ENCODE measurements around the gene LARGE1.

The LARGE1 gene

DNA sequence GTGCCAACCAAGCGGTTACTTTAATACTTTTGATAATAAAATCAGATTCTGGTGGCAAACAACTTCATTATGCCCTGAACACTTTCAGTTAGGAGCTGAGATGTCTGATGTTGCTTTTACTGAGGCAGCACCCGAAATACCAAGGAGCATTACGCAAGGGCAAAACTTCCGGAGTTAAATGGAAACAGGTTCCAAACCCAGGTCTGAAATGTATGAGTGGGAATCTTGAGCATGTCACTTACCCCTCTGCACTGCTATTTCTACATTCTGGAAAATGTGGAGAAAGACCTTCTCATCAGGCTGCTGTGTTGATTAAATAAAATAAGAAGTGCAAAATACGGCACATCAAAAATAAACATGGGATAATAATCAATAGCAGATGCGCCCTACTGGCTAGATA lies 315.1 kb downstream of the LARGE1 start:
- in situ Hi-C loops (cut with MboI; ENCODE audit: low sequenced_read_pairs) = no loop called here

DNA sequence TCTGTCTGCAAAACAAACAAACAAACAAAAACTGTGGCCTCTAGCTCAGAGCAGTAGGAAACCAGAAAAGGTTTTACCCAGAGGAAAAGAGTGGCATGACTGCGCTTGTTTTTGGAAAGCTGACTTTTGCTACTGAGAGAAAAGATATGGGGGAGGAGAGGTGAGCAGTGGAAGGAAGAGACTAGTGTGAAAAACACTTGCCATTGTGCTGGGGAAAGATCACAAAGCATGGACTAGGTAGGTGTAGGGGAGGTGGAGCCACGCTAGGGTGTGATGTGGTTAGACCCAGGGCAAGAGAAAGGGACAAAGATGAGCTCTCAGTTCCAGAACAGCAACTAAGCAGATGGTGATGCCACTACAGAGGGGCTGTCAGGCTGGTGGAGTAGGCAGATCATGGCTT lies 319.2 kb downstream of the LARGE1 start:
- in situ Hi-C loops (cut with MboI; ENCODE audit: low sequenced_read_pairs) = no loop called here

DNA sequence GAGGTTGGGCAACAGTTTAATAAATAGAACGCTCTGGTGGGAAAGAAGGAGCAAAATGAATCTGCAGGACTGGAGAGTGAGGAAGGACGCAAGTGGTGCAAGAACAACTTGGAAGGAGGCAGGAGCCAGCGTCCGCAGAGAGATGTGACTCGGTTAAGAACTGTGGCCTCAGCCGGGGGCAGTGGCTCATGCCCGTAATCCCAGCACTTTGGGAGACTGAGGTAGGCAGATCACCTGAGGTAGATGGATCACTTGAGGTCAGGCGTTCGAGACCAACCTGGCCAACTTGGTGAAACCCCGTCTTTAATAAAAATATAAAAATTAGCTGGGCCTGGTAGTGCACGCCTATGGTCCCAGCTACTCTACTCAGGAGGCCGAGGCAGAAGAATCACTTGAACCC lies 319.7 kb downstream of the LARGE1 start:
- in situ Hi-C loops (cut with MboI; ENCODE audit: low sequenced_read_pairs) = no loop called here

DNA sequence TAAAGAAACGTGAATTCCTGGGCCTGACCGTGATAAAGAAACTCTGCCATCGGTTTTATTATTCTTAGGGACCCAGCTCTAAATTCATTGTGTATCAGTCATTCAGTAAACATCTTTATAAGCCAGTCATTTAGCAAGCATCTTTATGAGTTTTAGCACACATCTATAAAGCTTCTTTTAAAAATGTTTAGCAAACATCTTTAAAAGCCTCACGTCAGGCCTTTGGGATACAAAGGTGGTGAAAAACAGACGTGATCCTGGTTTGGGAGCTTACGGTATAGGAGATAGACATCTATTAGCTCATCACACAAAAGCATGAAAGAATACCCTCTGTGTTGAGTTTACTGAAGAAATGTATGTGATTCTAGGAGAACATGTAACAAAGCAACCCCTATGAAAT lies 320.2 kb downstream of the LARGE1 start:
- in situ Hi-C loops (cut with MboI; ENCODE audit: low sequenced_read_pairs) = no loop called here

DNA sequence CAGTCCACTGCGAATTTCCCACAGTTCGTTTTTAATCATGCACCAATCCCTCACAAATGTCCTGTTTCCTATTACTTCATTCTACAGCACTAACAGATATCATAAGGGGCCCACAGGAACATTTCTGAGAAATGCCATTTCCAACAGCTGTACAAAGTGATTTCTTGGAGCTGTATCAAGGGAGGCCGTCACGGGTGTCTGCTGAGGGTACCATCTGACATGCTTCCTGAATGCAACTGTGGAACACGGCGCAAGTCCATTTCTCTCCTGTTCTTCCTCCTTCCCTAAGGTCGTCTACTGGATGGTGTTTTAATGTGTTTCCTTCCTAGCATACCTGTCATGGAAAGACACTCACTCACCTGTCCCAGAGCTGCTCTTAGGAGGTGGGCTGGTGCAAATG lies 320.7 kb downstream of the LARGE1 start:
- in situ Hi-C loops (cut with MboI; ENCODE audit: low sequenced_read_pairs) = no loop called here

DNA sequence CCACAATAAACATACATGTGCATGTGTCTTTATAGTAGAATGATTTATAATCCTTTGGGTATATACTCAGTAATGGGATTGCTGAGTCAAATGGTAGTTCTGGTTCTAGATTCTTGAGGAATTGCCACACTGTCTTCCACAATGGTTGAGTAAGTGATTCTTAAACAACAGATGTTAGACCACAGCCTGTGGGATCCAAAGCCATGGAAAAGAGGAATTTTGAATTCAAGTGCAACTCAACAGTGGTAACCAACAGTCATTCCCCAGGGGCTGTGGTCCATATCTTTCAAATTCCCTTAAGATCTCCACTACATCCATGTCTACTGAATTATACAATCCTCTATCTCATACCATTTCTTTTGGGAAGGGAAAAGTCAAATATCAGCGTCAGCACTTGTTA lies 321.5 kb downstream of the LARGE1 start:
- in situ Hi-C loops (cut with MboI; ENCODE audit: low sequenced_read_pairs) = no loop called here

DNA sequence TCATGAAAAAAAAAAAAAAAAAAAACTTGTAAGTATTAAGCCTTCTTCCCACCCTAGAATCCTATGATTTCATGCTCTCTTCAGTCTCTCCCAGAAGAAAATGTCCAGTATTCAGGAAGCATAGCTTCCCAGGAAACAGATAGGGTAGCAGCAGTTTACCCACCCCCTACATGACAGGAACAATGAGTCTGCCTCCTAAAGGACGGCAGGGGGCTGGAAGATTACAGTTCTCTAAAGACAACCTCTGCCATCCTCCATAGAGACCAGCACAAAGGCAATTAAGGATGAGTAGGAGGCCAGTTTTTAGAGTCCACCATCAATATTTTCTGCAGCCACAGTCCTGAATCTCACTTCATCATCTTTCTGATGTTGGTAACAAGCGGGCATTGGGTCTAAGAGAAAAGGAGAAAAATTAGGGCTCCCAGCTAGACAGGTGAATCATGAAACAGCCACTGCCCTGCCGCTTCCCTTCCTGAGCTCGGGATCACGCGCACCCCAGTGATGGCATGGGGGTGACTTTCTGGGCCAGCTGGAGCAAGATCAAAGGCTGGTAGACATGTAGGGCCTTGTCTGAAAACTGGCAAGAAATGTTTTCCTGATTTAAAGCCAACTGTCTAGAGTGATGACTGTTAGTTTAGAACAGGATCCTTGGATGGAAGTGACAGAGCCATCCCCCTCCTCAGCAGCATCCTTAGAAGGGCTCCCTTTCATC lies 322.8 kb downstream of the LARGE1 start:
- in situ Hi-C loops (cut with MboI; ENCODE audit: low sequenced_read_pairs) = no loop called here

DNA sequence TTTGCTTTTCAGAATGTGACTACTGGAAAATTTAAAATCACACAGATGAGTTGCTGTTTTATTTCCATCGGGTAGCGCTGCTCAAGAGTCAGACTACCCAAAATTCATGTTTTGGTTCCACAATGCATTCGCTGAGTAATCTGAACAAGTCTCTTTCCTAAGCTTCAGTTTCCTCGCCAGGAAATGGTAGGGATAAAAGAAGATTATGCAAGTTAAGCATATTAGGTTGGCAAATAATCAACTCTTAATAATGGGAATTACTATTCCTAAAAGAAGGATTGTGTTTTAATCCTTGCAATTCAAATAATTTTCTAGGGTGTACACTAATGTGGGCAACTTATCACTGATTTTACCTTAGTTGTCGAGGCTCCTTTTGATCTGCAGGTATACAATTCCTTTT lies 326.5 kb downstream of the LARGE1 start:
- in situ Hi-C loops (cut with MboI; ENCODE audit: low sequenced_read_pairs) = no loop called here

DNA sequence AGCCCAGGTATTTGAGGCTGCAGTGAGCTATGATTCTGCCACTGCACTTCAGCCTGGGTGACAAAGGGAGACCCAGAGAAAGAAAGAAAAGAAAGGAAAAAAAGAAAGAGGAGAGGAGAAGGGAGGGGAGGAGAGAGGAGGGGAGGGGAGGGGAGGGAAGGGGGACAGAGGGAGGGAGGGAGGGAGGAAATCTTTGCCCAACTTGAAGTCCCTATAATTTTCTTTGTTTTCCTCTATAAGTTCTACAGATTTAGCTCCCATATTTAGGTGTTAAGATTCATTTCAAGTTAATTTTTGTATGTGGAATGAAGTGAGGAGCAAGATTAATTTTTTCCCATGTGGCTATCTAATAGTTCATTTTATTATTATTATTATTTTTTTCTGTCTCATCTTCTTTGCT lies 328.3 kb downstream of the LARGE1 start:
- in situ Hi-C loops (cut with MboI; ENCODE audit: low sequenced_read_pairs) = no loop called here

DNA sequence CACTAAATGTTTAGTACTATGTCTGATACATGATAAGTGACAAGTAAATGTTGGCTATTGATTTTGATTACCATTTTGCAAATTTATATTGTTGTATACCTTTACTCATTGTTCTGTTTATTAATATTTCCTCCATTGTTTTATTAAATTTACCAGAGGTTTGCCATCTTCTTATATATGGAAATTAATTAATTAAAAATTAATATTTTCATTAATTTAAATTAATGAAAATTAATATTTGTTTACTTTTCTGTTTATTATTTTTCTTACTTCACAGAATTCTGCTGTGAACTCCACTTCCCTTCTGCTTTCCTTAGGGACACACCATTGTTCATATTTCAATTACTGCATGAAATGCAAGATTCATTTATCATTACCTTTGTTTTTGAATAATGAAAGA lies 331.0 kb downstream of the LARGE1 start:
- in situ Hi-C loops (cut with MboI; ENCODE audit: low sequenced_read_pairs) = no loop called here

DNA sequence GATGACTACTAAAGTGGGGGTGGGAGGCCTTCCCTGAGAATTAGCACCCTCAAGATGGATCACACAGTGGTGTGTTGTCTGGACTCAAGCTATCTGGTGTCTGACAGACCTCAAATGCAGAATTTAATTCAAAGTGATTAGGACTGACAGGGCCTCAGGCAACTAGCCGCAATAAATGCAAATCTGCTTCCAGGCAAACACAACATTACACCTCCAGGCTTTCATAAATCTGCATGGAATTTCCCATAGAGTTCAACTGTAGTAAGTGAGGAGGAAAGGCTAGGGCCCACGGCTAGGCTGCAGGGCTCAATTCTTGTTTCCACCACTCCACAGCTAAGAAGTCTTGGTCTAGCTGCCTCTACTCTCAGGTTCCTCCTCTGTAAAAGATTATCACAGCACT lies 331.4 kb downstream of the LARGE1 start:
- in situ Hi-C loops (cut with MboI; ENCODE audit: low sequenced_read_pairs) = no loop called here

DNA sequence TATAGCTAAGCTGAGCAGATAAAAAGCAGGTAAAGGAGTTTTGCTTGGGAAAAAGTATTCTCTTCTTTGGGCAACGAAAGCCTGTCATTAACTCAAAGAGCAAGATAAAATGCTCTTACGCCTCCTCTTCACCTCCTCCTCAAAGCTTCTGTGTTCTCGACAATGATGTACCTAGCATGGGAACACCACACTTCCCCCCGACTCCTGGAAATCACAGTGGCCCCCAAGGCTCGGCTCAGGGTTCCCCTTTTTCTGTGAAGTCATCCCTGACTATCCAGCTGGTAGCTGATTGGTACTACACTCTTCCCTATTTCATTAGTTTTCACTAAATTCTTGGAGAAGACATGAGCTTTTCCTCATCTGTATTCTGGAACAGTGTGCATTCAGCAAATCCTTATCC lies 336.1 kb downstream of the LARGE1 start:
- in situ Hi-C loops (cut with MboI; ENCODE audit: low sequenced_read_pairs) = no loop called here

DNA sequence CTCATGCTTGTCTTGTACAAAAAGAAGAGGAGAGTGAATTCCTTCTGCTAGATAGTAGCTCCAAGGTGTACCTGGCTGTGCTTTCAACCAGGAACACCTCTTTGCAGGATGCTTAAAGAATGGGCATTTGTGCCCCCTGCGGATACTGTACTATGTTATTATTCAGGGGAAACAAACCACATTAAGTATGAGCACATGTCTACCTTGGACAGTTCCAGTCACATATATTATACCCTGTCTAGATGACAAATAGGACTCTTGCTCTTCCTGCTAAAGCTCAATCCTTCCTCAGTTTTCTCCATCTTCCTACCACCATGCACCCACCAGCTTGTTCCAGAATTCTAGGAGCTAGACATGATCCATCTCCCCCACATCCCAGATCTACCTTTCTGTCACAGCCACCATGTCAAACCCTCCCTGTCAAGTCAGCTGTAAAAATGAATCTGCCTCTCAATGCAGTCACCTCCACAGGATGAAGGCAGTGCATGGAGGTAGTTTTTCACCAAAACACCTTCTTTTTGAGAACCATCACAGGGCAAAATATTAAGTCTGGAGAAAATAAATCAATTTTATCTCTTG lies 337.4 kb downstream of the LARGE1 start:
- in situ Hi-C loops (cut with MboI; ENCODE audit: low sequenced_read_pairs) = no loop called here

DNA sequence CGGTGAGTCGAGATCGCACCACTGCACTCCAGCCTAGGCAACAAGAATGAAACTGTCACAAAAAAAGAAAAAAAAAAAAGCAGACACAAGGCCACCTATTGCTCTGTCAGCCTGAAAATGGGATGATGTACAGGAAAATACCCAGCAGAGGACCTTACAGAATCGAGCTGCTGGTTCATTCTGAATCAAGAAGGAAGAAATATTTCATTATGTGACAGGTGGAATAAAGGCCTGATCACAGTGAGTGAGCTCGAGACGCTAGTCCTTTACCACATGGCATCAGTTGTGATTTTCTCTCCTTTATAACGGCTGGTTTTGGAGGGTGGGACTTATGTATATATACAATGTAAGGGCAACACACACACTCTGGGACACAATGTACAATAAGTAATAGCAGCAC lies 340.0 kb downstream of the LARGE1 start:
- in situ Hi-C loops (cut with MboI; ENCODE audit: low sequenced_read_pairs) = no loop called here

DNA sequence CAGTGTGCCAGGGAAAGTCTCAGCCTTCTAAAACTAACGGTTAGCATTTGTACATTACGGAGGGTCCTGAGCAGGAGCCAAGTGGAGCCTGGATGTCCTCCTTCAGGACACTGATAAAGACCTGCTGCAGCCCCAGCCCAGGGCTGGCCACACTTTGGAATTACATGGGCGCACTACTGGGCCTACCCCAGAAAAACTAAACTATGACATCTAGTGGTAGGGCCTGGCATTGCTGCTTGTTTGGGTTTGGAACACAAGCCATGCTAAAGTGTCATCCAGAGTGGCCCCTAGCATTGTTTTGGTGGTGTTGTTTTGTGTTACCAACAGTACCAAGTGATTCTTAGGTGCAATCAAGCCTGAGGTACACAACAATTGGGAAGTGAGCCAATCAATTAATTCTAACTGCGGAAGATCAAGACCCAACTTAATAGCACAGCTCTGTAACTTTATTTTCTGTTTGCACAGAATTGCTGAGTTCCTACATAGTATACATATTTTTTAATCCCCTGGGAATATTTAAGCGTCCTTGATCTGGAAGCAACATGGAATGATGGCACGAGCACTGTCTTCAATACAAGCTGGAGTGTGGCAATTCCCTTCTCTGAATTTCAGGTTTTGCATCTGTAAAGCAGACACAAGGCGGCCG lies 340.7 kb downstream of the LARGE1 start:
- in situ Hi-C loops (cut with MboI; ENCODE audit: low sequenced_read_pairs) = no loop called here

DNA sequence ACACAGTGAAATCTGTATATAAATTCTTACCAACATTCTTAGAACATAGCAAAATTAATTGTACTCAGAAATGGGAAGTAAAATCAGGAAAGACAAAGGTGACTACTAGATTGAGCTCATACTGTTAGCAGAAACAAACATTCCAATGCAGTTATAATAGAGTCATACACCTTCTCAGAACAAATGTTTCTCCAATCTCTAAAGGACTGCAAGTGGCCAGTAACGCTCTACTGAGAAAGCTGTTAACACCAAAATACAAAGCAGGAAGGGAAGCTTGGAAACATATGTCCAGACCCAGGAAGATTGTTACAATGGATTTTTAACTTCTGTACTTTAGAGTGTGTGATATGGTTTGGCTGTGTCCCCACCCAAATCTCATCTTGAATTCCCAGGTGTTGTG lies 341.5 kb downstream of the LARGE1 start:
- in situ Hi-C loops (cut with MboI; ENCODE audit: low sequenced_read_pairs) = no loop called here

DNA sequence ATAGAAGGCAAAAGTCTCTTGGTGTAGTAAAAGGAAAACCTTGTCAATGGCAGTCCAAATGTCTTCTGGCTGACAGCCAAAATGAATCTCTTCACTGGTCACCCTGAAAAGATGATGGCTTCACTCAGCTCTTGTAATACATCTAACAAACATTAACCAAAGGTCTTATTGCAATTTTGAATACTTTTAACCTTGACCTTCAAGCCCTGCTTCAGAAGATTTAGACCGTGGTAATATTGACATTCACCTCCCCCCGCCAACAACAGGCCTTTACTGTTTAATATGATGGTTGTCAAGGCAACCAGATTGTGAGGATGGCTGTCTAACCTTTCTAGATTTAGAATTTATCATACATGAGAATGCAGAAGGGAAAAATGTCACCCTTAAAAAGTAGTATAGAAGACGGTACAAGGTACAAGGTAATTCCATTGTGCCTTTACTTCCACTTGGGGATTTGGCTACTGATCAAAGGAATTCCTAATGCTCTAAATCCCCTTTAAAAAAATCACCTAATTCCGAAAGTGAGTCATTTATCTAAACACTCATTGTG lies 342.3 kb downstream of the LARGE1 start:
- in situ Hi-C loops (cut with MboI; ENCODE audit: low sequenced_read_pairs) = no loop called here

DNA sequence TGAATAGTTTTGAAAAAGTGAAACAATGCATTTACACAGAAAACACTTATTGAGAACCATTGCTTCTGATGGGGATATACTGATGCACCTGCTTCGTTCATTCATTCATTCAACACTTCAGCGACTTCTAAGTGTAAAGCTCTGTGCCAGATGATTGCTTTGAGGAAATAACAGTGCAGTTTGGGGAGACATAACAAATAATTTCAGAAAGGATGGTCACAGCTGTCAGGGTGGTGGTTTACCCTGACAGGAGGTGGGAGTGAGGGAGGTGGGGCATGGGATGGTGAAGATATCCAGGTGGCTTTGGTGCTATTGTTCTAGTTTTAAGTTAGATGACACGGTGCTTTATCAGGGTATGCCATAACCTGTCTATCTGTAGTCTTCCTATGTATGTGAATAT lies 344.1 kb downstream of the LARGE1 start:
- in situ Hi-C loops (cut with MboI; ENCODE audit: low sequenced_read_pairs) = no loop called here

DNA sequence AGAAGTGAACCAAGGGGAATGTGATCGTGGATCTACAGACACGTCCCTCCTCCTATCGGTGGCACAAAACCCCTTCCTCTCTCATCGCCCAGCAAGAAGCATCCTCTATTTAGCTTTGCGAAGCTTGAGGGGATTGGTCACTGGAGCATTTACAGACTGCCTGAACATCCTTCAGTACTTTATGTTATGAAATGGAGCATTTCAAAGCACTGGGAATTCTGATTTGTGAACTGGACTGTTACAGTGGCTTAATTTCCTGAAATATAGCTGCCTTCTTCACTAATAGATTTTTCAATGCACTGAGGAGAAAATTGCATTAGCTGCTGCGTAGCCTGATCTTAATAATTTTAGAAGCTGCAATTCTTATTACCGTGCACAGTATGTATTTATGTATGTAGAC lies 344.5 kb downstream of the LARGE1 start:
- in situ Hi-C loops (cut with MboI; ENCODE audit: low sequenced_read_pairs) = no loop called here

DNA sequence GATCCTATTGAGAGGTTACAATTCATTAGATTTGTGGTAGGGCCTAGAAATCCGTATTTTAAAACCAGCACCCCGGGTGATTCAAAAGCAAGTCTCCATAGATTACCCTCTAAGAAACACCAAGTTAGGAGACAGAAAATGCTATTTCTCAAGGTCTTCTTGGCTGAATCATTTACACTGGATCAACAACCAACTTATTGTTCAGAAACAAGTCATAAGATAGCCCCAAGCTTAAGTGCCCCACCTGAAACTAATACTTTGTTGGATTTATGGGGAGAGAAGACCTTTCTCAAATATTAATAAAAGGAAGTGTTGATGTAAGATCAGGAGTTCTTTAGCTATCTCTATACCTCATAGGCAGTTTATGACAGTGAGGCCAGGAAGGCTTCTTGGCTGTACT lies 345.2 kb downstream of the LARGE1 start:
- in situ Hi-C loops (cut with MboI; ENCODE audit: low sequenced_read_pairs) = no loop called here

DNA sequence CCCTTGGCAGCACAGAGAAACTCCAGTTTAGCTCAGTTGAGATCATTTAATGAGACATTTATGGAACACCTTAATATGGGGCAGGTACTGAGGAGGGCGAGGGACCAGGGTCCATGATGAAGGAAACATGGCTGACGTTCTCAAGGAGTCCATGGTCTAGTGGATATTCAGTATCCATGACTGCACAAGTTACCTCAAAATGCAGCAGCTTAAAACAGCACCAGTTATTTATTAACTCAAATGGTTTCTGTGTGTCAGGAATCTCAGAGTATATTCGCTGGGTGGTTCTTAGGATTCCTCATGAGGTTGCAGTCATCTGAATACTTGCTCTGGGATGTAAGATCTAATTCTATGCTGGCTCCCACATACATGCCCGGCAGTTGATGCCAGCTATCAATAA lies 346.8 kb downstream of the LARGE1 start:
- in situ Hi-C loops (cut with MboI; ENCODE audit: low sequenced_read_pairs) = no loop called here

DNA sequence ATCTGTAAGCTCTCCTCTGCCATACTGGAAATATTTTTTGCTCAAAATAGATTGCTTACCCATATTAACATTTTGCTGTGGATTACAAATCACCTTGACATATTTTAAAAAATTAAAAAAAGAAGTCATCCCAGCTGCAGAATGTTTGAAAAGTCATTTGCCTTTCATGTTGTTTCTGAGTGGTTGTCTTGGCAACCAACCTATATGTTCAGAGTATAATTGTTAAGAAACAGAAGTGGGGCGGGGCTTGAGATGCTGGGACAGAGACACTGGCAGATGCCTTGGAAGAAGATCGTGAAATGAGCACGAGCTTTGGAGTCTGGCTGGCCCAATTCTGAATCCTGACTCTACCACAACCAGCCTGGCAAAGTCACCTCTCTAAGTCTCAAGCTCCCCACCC lies 348.2 kb downstream of the LARGE1 start:
- in situ Hi-C loops (cut with MboI; ENCODE audit: low sequenced_read_pairs) = no loop called here
